ENCODE measurements around the gene OTUD5.
A peak's percentile ranks its signal among the peaks of the same experiment; 100 is the strongest.

The OTUD5 gene

GRCh38 chrX:48939524-48940228 lies 17.7 kb downstream of the OTUD5 start:
- H3K27ac ChIP-seq (ENCODE audit: low read length): peak overlapping the region; percentile 100
- peaks cover 66% of the 10 kb centered on the region for H3K79me2 ChIP-seq (ENCODE audit: low read length)
- no peak for TF ChIP-seq EZH2phosphoT487 (IDR thresholded peaks at IDR 0.05; ENCODE audit: low read length)
- no peak for TF ChIP-seq CTCF (IDR thresholded peaks at IDR 0.05; ENCODE audit: low read length)
- no peak for TF ChIP-seq EZH2 (optimal IDR thresholded peaks at IDR 0.05; ENCODE audit: low read depth, low read length)
- H3K9ac ChIP-seq (ENCODE audit: low read length): peak overlapping the region; percentile 95
- H3K9me3 ChIP-seq (replicated peaks; ENCODE audit: insufficient read depth, low read length): no peaks in the 10 kb centered on the region
- peak; percentile 72 for DNase-seq
- H4K20me1 ChIP-seq (ENCODE audit: insufficient read depth, low read length): no peaks in the 10 kb centered on the region
- H3K4me1 ChIP-seq (ENCODE audit: low read length): peaks cover 81% of the 10 kb centered on the region
- peak overlapping the region; percentile 39; the same call in 1 of the 2 replicates for H3K4me3 ChIP-seq (ENCODE audit: low read length)
- peaks cover 49% of the 10 kb centered on the region for H3F3A ChIP-seq (ENCODE audit: insufficient read depth, low read length)
- no peaks in the 10 kb centered on the region for H3K36me3 ChIP-seq (replicated peaks; ENCODE audit: insufficient read depth, low read length)
- H3K9me2 ChIP-seq (replicated peaks; ENCODE audit: insufficient read depth, low read length): no peaks in the 10 kb centered on the region
- H3K27me3 ChIP-seq (replicated peaks; ENCODE audit: insufficient read depth, low read length): no peaks in the 10 kb centered on the region
- peak overlapping the region; percentile 87 for H3K4me2 ChIP-seq (ENCODE audit: low read depth, low read length)
- H2AFZ ChIP-seq (ENCODE audit: low read length): no peak overlapping the region

- Histone ChIP-seq H3K36me3 (replicated peaks; ENCODE audit: insufficient read depth, low read length) (no peaks in the 10 kb centered on the region), H2AFZ (ENCODE audit: low read length) (no peak overlapping the region), H3K4me2 (ENCODE audit: low read depth, low read length) (peak overlapping the region; percentile 87), H3K27ac (ENCODE audit: low read length) (peak overlapping the region; percentile 100), H3K27me3 (replicated peaks; ENCODE audit: insufficient read depth, low read length) (no peaks in the 10 kb centered on the region), H3K4me3 (ENCODE audit: low read length) (peak overlapping the region; percentile 39; the same call in 1 of the 2 replicates), H3K4me1 (ENCODE audit: low read length) (peaks cover 83% of the 10 kb centered on the region), H3K9ac (ENCODE audit: low read length) (peak overlapping the region; percentile 95), H3K79me2 (ENCODE audit: low read length) (peaks cover 61% of the 10 kb centered on the region), H3F3A (ENCODE audit: insufficient read depth, low read length) (peaks cover 57% of the 10 kb centered on the region), H4K20me1 (ENCODE audit: insufficient read depth, low read length) (no peaks in the 10 kb centered on the region), H3K9me2 (replicated peaks; ENCODE audit: insufficient read depth, low read length) (no peaks in the 10 kb centered on the region), H3K9me3 (replicated peaks; ENCODE audit: insufficient read depth, low read length) (no peaks in the 10 kb centered on the region)
- TF ChIP-seq CTCF (IDR thresholded peaks at IDR 0.05; ENCODE audit: low read length): no peak
- TF ChIP-seq EZH2phosphoT487 (IDR thresholded peaks at IDR 0.05; ENCODE audit: low read length): no peak
- TF ChIP-seq EZH2 (optimal IDR thresholded peaks at IDR 0.05; ENCODE audit: low read depth, low read length): no peak
- peak; percentile 96 for DNase-seq
Measured at GRCh38 chrX:48938721-48939425, 18.5 kb downstream of the OTUD5 start.

- H3K9me2 ChIP-seq (replicated peaks; ENCODE audit: insufficient read depth, low read length): no peaks in the 10 kb centered on the region
- H3K9ac ChIP-seq (ENCODE audit: low read length): peak overlapping the region; percentile 75
- H3K79me2 ChIP-seq (ENCODE audit: low read length): peaks cover 52% of the 10 kb centered on the region
- peak overlapping the region; percentile 32 for H3K4me3 ChIP-seq (ENCODE audit: low read length)
- H3F3A ChIP-seq (ENCODE audit: insufficient read depth, low read length): peaks cover 65% of the 10 kb centered on the region
- peak; percentile 94 for DNase-seq
- H2AFZ ChIP-seq (ENCODE audit: low read length): no peak overlapping the region
- no peaks in the 10 kb centered on the region for H3K27me3 ChIP-seq (replicated peaks; ENCODE audit: insufficient read depth, low read length)
- H3K9me3 ChIP-seq (replicated peaks; ENCODE audit: insufficient read depth, low read length): no peaks in the 10 kb centered on the region
- H3K4me1 ChIP-seq (ENCODE audit: low read length): peaks cover 78% of the 10 kb centered on the region
- no peaks in the 10 kb centered on the region for H4K20me1 ChIP-seq (ENCODE audit: insufficient read depth, low read length)
- peak overlapping the region; percentile 100 for H3K27ac ChIP-seq (ENCODE audit: low read length)
- H3K4me2 ChIP-seq (ENCODE audit: low read depth, low read length): peak overlapping the region; percentile 76
- H3K36me3 ChIP-seq (replicated peaks; ENCODE audit: insufficient read depth, low read length): no peaks in the 10 kb centered on the region
- TF ChIP-seq EZH2phosphoT487 (IDR thresholded peaks at IDR 0.05; ENCODE audit: low read length) (no peak), CTCF (IDR thresholded peaks at IDR 0.05; ENCODE audit: low read length) (peak; percentile 64)
Measured at GRCh38 chrX:48937054-48937907, 20.1 kb downstream of the OTUD5 start.

Data from MM.1S (cell line).